ENCODE results near the gene MSANTD7. TPM values are rescaled to one million over a fixed set of nuclear protein-coding genes. Genes with fewer than 3 reads are reported as not detected.

MSANTD7 gene
- total and polyA plus RNA-seq, 2 experiments from 2014 or later = 9.2 to 14.0 TPM

- Histone ChIP-seq H3K4me2 (no peak overlapping the region), H3K27ac (no peak overlapping the region), H3K4me3 (no peak overlapping the region), H3K36me3 (replicated peaks; ENCODE audit: insufficient read depth, low read depth) (no peaks in the 10 kb centered on the region), H3K79me2 (no peaks in the 10 kb centered on the region), H2AFZ (no peak overlapping the region), H3K9me3 (ENCODE audit: low read depth) (no peaks in the 10 kb centered on the region), H3K27me3 (no peaks in the 10 kb centered on the region), H4K20me1 (ENCODE audit: insufficient read depth, poor library complexity, severe bottlenecking) (no peaks in the 10 kb centered on the region), H3K9me2 (replicated peaks; ENCODE audit: insufficient read depth) (no peaks in the 10 kb centered on the region), H3K4me1 (ENCODE audit: insufficient read depth) (no peaks in the 10 kb centered on the region)
- WGBS (ENCODE audit: low lambda C conversion rate, missing lambda C conversion rate) = 91% methylated on average over 10 of the region's 10 CpGs
- DNase-seq (ENCODE audit: low spot score) = peak; percentile 61
- TF ChIP-seq EZH2phosphoT487 (IDR thresholded peaks at IDR 0.05; ENCODE audit: low read depth, severe bottlenecking, unreplicated experiment) (no peak), EZH2 (IDR thresholded peaks at IDR 0.05; ENCODE audit: borderline replicate concordance) (no peak)
- TF ChIP-seq, protein P1, sequence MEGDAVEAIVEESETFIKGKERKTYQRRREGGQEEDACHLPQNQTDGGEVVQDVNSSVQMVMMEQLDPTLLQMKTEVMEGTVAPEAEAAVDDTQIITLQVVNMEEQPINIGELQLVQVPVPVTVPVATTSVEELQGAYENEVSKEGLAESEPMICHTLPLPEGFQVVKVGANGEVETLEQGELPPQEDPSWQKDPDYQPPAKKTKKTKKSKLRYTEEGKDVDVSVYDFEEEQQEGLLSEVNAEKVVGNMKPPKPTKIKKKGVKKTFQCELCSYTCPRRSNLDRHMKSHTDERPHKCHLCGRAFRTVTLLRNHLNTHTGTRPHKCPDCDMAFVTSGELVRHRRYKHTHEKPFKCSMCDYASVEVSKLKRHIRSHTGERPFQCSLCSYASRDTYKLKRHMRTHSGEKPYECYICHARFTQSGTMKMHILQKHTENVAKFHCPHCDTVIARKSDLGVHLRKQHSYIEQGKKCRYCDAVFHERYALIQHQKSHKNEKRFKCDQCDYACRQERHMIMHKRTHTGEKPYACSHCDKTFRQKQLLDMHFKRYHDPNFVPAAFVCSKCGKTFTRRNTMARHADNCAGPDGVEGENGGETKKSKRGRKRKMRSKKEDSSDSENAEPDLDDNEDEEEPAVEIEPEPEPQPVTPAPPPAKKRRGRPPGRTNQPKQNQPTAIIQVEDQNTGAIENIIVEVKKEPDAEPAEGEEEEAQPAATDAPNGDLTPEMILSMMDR (IDR thresholded peaks at IDR 0.05; ENCODE audit: poor library complexity) = peak; percentile 19
These were observed 17.9 kb upstream of the MSANTD7 start for GRCh38 chr10:14820010-14820774.

DNA sequence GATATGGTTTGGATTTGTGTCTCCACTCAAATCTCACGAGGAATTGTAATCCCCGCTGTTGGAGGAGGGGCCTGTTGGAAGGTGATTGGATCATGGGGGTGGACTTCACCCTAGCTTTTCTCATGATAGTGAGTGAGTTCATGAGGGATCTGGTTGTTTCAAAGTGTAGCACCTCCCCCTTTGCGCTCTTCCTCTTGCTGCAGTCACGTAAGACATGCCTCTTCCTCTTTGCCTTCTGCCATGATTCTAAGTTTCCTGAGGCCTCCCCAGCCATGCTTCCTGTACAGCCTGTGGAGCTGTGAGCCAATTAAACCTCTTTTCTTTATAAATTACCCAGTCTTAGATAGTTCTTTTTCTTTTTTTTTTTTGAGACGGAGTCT, 17.3 kb upstream of the MSANTD7 start:
- TF ChIP-seq EZH2 (IDR thresholded peaks at IDR 0.05; ENCODE audit: borderline replicate concordance) = no peak
- TF ChIP-seq EZH2phosphoT487 (IDR thresholded peaks at IDR 0.05; ENCODE audit: low read depth, severe bottlenecking, unreplicated experiment) = no peak
- TF ChIP-seq, protein P1 (IDR thresholded peaks at IDR 0.05; ENCODE audit: poor library complexity) = no peak
- DNase-seq (ENCODE audit: low spot score) = no peak
- 95% methylated on average over 5 of the region's 5 CpGs for WGBS (ENCODE audit: low lambda C conversion rate, missing lambda C conversion rate)
- no peaks in the 10 kb centered on the region for H3K36me3 ChIP-seq (replicated peaks; ENCODE audit: insufficient read depth, low read depth)
- H3K79me2 ChIP-seq = no peaks in the 10 kb centered on the region
- H3K9me2 ChIP-seq (replicated peaks; ENCODE audit: insufficient read depth) = no peaks in the 10 kb centered on the region
- no peak overlapping the region for H3K4me2 ChIP-seq
- H4K20me1 ChIP-seq (ENCODE audit: insufficient read depth, poor library complexity, severe bottlenecking) = no peaks in the 10 kb centered on the region
- no peak overlapping the region for H2AFZ ChIP-seq
- no peak overlapping the region for H3K4me3 ChIP-seq
- no peaks in the 10 kb centered on the region for H3K4me1 ChIP-seq (ENCODE audit: insufficient read depth)
- no peaks in the 10 kb centered on the region for H3K9me3 ChIP-seq (ENCODE audit: low read depth)
- H3K27ac ChIP-seq = no peak overlapping the region
- no peaks in the 10 kb centered on the region for H3K27me3 ChIP-seq

DNA sequence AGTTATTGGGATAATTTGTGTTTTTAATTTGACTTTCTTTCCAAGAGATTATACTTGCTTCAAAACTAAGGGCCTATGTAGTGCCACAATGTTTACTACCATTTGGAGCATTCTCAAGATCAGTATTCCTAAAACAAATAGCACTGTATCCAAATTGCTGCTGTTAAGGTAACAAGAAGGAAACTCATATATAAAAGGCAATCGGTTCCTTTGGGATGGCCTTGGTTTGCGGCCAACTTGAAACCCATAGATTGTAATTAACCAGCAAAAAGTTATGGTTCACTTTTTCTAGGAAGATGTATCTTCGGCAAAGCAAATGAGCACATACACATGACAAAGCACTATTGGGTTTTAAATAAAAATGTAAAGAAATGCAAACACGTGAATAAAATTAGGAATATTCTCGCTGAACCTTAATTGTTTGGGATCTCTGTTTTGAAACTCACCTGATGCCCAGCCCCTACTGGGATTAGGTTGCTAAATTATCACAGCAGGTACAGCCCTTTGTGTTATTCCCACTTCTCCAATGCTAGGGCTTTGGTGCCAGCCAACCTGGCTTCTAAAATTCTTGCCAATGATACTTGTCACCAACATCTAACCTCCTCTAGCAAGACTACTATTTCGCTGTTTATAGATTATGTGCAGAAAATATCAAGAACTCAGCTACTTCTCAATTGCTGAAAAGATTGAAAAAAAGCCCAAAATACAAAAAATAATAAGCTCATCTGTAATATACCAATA, 16.3 kb upstream of the MSANTD7 start:
- no peak overlapping the region for H2AFZ ChIP-seq
- DNase-seq (ENCODE audit: low spot score) = no peak
- no peaks in the 10 kb centered on the region for H3K79me2 ChIP-seq
- H4K20me1 ChIP-seq (ENCODE audit: insufficient read depth, poor library complexity, severe bottlenecking) = no peaks in the 10 kb centered on the region
- no peaks in the 10 kb centered on the region for H3K9me3 ChIP-seq (ENCODE audit: low read depth)
- H3K27me3 ChIP-seq = no peaks in the 10 kb centered on the region
- WGBS (ENCODE audit: low lambda C conversion rate, missing lambda C conversion rate) = 87% methylated on average over 6 of the region's 6 CpGs
- H3K36me3 ChIP-seq (replicated peaks; ENCODE audit: insufficient read depth, low read depth) = no peaks in the 10 kb centered on the region
- H3K27ac ChIP-seq = no peak overlapping the region
- H3K9me2 ChIP-seq (replicated peaks; ENCODE audit: insufficient read depth) = no peaks in the 10 kb centered on the region
- no peak overlapping the region for H3K4me2 ChIP-seq
- TF ChIP-seq, protein P1 (IDR thresholded peaks at IDR 0.05; ENCODE audit: poor library complexity) = no peak
- TF ChIP-seq EZH2phosphoT487 (IDR thresholded peaks at IDR 0.05; ENCODE audit: low read depth, severe bottlenecking, unreplicated experiment) (no peak), EZH2 (IDR thresholded peaks at IDR 0.05; ENCODE audit: borderline replicate concordance) (no peak)
- H3K4me3 ChIP-seq = no peak overlapping the region
- H3K4me1 ChIP-seq (ENCODE audit: insufficient read depth) = no peaks in the 10 kb centered on the region

All from hepatocyte (in vitro differentiated cells).